ENCODE measurements around the gene ADAMTS14.

DNA sequence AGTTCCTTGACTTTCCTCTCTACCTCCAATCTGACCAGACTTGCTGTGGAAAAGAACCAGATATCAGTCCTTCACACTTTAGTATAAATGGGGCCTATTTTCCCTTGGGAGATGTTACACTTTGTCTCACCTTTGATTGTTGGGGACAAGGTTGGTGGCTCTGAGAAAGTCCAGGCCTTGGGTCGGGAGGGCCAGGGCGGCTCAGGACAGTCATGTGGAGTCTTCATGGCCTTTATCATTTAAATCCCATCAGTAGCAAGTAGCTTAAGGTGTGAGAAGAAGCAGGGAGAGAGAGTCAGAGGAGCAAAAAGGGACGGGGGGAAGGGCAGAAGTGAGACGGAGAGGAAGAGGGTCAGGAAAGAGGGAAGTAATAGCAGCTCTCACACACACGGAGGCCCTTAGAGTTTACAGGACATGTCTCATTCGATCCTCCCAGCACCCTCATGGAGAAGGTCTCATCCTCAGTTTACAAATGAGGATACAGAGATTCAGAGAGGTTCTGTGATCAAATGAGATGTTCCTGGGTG, 72.4 kb downstream of the ADAMTS14 start:
- TF ChIP-seq, protein P1, sequence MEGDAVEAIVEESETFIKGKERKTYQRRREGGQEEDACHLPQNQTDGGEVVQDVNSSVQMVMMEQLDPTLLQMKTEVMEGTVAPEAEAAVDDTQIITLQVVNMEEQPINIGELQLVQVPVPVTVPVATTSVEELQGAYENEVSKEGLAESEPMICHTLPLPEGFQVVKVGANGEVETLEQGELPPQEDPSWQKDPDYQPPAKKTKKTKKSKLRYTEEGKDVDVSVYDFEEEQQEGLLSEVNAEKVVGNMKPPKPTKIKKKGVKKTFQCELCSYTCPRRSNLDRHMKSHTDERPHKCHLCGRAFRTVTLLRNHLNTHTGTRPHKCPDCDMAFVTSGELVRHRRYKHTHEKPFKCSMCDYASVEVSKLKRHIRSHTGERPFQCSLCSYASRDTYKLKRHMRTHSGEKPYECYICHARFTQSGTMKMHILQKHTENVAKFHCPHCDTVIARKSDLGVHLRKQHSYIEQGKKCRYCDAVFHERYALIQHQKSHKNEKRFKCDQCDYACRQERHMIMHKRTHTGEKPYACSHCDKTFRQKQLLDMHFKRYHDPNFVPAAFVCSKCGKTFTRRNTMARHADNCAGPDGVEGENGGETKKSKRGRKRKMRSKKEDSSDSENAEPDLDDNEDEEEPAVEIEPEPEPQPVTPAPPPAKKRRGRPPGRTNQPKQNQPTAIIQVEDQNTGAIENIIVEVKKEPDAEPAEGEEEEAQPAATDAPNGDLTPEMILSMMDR (IDR thresholded peaks at IDR 0.05), result no peak
- TF ChIP-seq POLR2AphosphoS5 (IDR thresholded peaks at IDR 0.05) (no peak), EP300 (IDR thresholded peaks at IDR 0.05) (no peak)

Measured in stomach (tissue), 4 donors.